ENCODE data around the gene PDZK1IP1.

Gene PDZK1IP1

DNA sequence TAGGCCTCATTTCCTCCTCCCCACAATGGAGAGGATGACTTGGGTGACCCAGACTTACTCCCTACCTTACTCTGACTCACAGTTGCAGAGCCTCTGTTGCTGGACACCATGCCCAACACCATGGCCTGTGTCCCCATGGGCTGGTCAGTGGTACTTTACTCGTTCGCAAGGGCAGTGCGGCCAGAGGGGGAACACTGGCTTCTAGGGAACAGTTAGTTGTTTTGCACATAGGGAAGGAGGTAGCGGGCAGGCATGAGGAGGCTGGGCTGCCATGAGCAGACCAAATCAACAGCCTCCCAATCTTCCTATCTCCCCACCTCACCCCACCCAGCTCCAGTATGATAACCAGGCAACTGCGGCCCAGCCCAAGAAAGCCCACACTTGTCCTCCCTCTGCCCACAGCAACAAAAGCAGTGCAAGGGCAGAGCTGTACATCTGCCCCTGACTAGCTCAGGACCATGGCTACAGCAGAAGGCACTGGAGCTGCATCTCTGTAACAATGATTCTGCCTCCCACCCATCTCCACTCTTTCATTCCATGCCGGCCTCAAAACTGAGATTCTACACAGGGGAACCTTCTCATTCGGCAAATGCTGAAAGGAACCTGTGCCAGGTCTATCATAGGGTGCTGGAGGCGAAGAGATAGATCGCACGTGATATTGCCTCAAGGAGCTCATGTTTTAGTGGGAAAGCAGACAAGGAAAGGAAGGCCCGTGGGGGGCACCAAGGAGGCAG is 23.6 kb upstream of the PDZK1IP1 start:
- no peak overlapping the region for H3K4me3 ChIP-seq (replicated peaks; ENCODE audit: low read depth, low read length)
- H3K27me3 ChIP-seq (replicated peaks; ENCODE audit: control insufficient read depth, insufficient read depth, low read length) = peaks cover 2% of the 10 kb centered on the region; the same call in 1 of the 2 replicates
- no peak for TF ChIP-seq CTCF (IDR thresholded peaks at IDR 0.05; ENCODE audit: insufficient read depth, low read length, poor library complexity, severe bottlenecking)
- no peak for DNase-seq (ENCODE audit: extremely low read depth, insufficient read length)
- H3K36me3 ChIP-seq (ENCODE audit: control insufficient read depth, insufficient read depth, low read length) = no peaks in the 10 kb centered on the region

- no peak for TF ChIP-seq CTCF (IDR thresholded peaks at IDR 0.05; ENCODE audit: insufficient read depth, low read length, poor library complexity, severe bottlenecking)
- Histone ChIP-seq H3K36me3 (ENCODE audit: control insufficient read depth, insufficient read depth, low read length) (no peaks in the 10 kb centered on the region), H3K4me3 (replicated peaks; ENCODE audit: low read depth, low read length) (no peak overlapping the region), H3K27me3 (replicated peaks; ENCODE audit: control insufficient read depth, insufficient read depth, low read length) (peaks cover 4% of the 10 kb centered on the region; the same call in 1 of the 2 replicates)
- DNase-seq (ENCODE audit: extremely low read depth, insufficient read length) = no peak
Observed at GRCh38 chr1:47212636-47213229, 22.9 kb upstream of the PDZK1IP1 start.

GRCh38 chr1:47211796-47212269 is 22.0 kb upstream of the PDZK1IP1 start:
- H3K27me3 ChIP-seq (replicated peaks; ENCODE audit: control insufficient read depth, insufficient read depth, low read length) = peaks cover 4% of the 10 kb centered on the region; the same call in 1 of the 2 replicates
- H3K36me3 ChIP-seq (ENCODE audit: control insufficient read depth, insufficient read depth, low read length) = no peaks in the 10 kb centered on the region
- DNase-seq (ENCODE audit: extremely low read depth, insufficient read length) = no peak
- H3K4me3 ChIP-seq (replicated peaks; ENCODE audit: low read depth, low read length) = no peak overlapping the region
- no peak for TF ChIP-seq CTCF (IDR thresholded peaks at IDR 0.05; ENCODE audit: insufficient read depth, low read length, poor library complexity, severe bottlenecking)

DNA sequence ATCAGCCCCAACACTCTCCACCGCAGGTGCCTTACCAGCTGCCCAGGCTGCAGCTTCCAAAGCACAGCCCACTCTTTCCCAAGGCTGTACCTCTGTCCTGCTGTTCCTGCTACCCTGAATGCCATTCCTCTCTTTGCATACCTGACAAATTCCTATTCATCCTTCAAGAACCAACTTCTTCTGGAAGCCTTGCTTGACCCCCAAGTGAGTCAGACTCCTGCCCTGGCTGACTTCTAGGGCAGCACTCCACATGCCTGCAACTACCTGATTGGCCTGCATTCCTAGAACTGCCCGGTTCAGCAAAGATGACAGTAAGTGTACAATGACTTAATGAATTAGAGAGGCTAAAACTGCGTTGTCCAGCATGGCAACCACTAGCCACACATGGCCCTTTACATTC is 20.8 kb upstream of the PDZK1IP1 start:
- DNase-seq (ENCODE audit: extremely low read depth, insufficient read length) = no peak

DNA sequence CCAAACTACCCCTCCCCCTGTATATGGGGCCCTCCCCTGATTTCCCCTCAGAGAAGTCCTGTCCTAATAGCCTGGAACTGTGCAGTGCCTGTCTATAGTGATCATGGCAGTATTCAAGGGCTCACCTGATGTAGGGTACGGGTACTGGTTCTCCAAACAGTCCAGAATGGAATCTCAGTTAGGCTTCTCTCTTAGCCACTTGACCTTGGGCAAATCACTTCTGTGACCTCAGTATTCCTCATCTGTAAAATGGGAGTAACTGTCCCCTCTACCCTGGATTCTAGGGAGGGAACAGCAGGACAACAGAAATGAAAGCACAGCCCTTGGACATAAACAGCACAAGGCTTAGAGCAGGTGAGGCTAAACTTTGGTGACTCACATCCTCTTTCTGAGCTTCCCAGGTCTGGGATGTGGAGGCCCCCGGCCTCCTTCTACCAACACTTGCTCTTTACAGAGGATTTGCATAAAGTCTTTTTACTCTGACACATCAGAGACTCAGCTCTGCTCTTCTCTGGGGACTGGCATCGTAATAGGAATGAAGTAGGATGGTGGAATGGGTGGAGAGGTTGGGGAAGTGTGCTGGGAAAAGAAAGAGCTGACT is 20.0 kb upstream of the PDZK1IP1 start:
- H3K36me3 ChIP-seq (ENCODE audit: control insufficient read depth, insufficient read depth, low read length) = no peaks in the 10 kb centered on the region
- no peak for DNase-seq (ENCODE audit: extremely low read depth, insufficient read length)
- peaks cover 4% of the 10 kb centered on the region; the same call in 1 of the 2 replicates for H3K27me3 ChIP-seq (replicated peaks; ENCODE audit: control insufficient read depth, insufficient read depth, low read length)
- TF ChIP-seq CTCF (IDR thresholded peaks at IDR 0.05; ENCODE audit: insufficient read depth, low read length, poor library complexity, severe bottlenecking) = no peak
- no peak overlapping the region for H3K4me3 ChIP-seq (replicated peaks; ENCODE audit: low read depth, low read length)

More for the DNA sequence above, 20.8 kb upstream of the PDZK1IP1 start:
- H3K4me3 ChIP-seq (replicated peaks; ENCODE audit: low read depth, low read length) = no peak overlapping the region
- TF ChIP-seq CTCF (IDR thresholded peaks at IDR 0.05; ENCODE audit: insufficient read depth, low read length, poor library complexity, severe bottlenecking) = no peak
- H3K27me3 ChIP-seq (replicated peaks; ENCODE audit: control insufficient read depth, insufficient read depth, low read length) = peaks cover 4% of the 10 kb centered on the region; the same call in 1 of the 2 replicates
- no peaks in the 10 kb centered on the region for H3K36me3 ChIP-seq (ENCODE audit: control insufficient read depth, insufficient read depth, low read length)
